Activated T-cell treated with anti-CD3 and anti-CD28 coated beads, Interleukin-2, amount 50 U/mL, for 4 hours (primary cell): ENCODE data around the gene ARPC5L. TPM values are rescaled to one million over a fixed set of nuclear protein-coding genes. Genes with fewer than 3 reads are reported as not detected.

ENCODE experiments used
- ATAC-seq, 2 donors: fragments of 200-7000 bp; cut with Tn5 transposase; one replicate each; pipeline ENCODE4 v1.10.0; 2021
- DNase-seq: peaks from one replicate; pipeline ENCODE4 v3.0.0-alpha.2; 2020
- H3K27me3 Mint-ChIP-seq: one replicate; pipeline ENCODE4 v1.8.0; 2021; ENCODE audit warnings: low read depth, mixed read lengths
- H3K36me3 Mint-ChIP-seq: one replicate; pipeline ENCODE4 v1.8.0; 2022; ENCODE audit warnings: mixed read lengths; ENCODE audit not compliant: insufficient read depth
- H3K4me1 Mint-ChIP-seq: one replicate; pipeline ENCODE4 v1.8.0; 2021; ENCODE audit warnings: low read depth, mixed read lengths
- H3K4me3 Mint-ChIP-seq: one replicate; pipeline ENCODE4 v1.8.0; 2021; ENCODE audit warnings: mild to moderate bottlenecking, moderate library complexity, mixed read lengths
- H3K9me3 Mint-ChIP-seq: one replicate; pipeline ENCODE4 v1.8.0; 2021; ENCODE audit warnings: mixed read lengths
- total RNA-seq, 3 donors: library from RNA; stranded (reverse); gene quantifications; one replicate each; pipeline ENCODE4 v1.2.1, GENCODE V29; 2021

Gene ARPC5L
- total RNA-seq, 3 donors from 2014 or later: 131 to 146 (median 146) TPM

- no peaks in the 10 kb centered on the region for H3K9me3 Mint-ChIP-seq
- peaks cover 51% of the 10 kb centered on the region for H3K4me1 Mint-ChIP-seq
- no peaks in the 10 kb centered on the region for H3K27me3 Mint-ChIP-seq
- peaks cover 29% of the 10 kb centered on the region for H3K36me3 Mint-ChIP-seq
- ATAC-seq (peak; percentile 27 to 35), DNase-seq (peak; percentile 25)
- peak overlapping the region; percentile 97 for H3K4me3 Mint-ChIP-seq
These were observed 7.6 kb downstream of the ARPC5L start for GRCh38 chr9:124869466-124869985.

GRCh38 chr9:124869986-124870560 lies 8.1 kb downstream of the ARPC5L start:
- Mint-ChIP-seq H3K4me3 (peak overlapping the region; percentile 97), H3K9me3 (no peaks in the 10 kb centered on the region), H3K4me1 (peaks cover 56% of the 10 kb centered on the region), H3K27me3 (no peaks in the 10 kb centered on the region), H3K36me3 (peaks cover 34% of the 10 kb centered on the region)
- ATAC-seq (peak; percentile 61 to 62), DNase-seq (peak; percentile 85)

GRCh38 chr9:124870723-124871122 lies 8.8 kb downstream of the ARPC5L start:
- H3K9me3 Mint-ChIP-seq: no peaks in the 10 kb centered on the region
- no peak for DNase-seq
- H3K36me3 Mint-ChIP-seq: peaks cover 37% of the 10 kb centered on the region
- H3K4me3 Mint-ChIP-seq: peak overlapping the region; percentile 97
- peaks cover 59% of the 10 kb centered on the region for H3K4me1 Mint-ChIP-seq
- ATAC-seq: no peak
- H3K27me3 Mint-ChIP-seq: no peaks in the 10 kb centered on the region

- H3K4me1 Mint-ChIP-seq: peaks cover 59% of the 10 kb centered on the region
- no peak for DNase-seq
- H3K9me3 Mint-ChIP-seq: no peaks in the 10 kb centered on the region
- H3K36me3 Mint-ChIP-seq: peaks cover 37% of the 10 kb centered on the region
- ATAC-seq: no peak
- no peaks in the 10 kb centered on the region for H3K27me3 Mint-ChIP-seq
- H3K4me3 Mint-ChIP-seq: peak overlapping the region; percentile 97
These were observed 9.2 kb downstream of the ARPC5L start for GRCh38 chr9:124871156-124871561.

GRCh38 chr9:124873664-124874063 lies 11.7 kb downstream of the ARPC5L start:
- H3K27me3 Mint-ChIP-seq: no peaks in the 10 kb centered on the region
- H3K9me3 Mint-ChIP-seq: no peaks in the 10 kb centered on the region
- peaks cover 52% of the 10 kb centered on the region for H3K4me1 Mint-ChIP-seq
- no peak for ATAC-seq
- DNase-seq: no peak
- H3K4me3 Mint-ChIP-seq: peak overlapping the region; percentile 97
- peaks cover 45% of the 10 kb centered on the region for H3K36me3 Mint-ChIP-seq

GRCh38 chr9:124875501-124875900 lies 13.6 kb downstream of the ARPC5L start:
- no peak for DNase-seq
- H3K36me3 Mint-ChIP-seq: peaks cover 49% of the 10 kb centered on the region
- ATAC-seq: no peak
- H3K4me1 Mint-ChIP-seq: peaks cover 49% of the 10 kb centered on the region
- no peak overlapping the region for H3K4me3 Mint-ChIP-seq
- H3K27me3 Mint-ChIP-seq: no peaks in the 10 kb centered on the region
- H3K9me3 Mint-ChIP-seq: no peaks in the 10 kb centered on the region

- Mint-ChIP-seq H3K27me3 (no peaks in the 10 kb centered on the region), H3K36me3 (peaks cover 41% of the 10 kb centered on the region), H3K4me3 (no peak overlapping the region), H3K9me3 (no peaks in the 10 kb centered on the region), H3K4me1 (peaks cover 32% of the 10 kb centered on the region)
- DNase-seq (no peak), ATAC-seq (no peak)
These were observed 15.3 kb downstream of the ARPC5L start for GRCh38 chr9:124877021-124877782.

DNA sequence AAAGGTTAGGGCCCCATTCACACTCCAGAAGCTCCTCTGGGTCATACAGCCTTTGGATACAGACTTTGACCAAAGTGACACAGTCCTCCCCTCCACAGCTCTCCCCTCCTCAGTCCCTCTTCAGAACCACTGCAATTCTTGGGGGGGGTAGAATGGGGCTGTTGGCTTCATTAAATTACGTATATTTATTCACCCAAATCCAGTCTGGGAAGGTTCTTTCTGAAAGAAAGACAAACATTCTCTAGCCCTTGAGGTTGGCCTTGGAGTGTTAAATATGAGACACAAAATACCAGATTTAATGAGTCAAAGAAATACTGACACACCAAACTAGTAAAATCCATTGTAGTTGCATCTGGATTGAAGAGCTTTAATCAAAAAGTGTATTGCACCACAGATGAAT lies 16.1 kb downstream of the ARPC5L start:
- ATAC-seq: no peak
- H3K4me1 Mint-ChIP-seq: peaks cover 24% of the 10 kb centered on the region
- peaks cover 39% of the 10 kb centered on the region for H3K36me3 Mint-ChIP-seq
- no peak overlapping the region for H3K4me3 Mint-ChIP-seq
- H3K27me3 Mint-ChIP-seq: no peaks in the 10 kb centered on the region
- no peaks in the 10 kb centered on the region for H3K9me3 Mint-ChIP-seq
- no peak for DNase-seq

GRCh38 chr9:124878518-124878917 lies 16.6 kb downstream of the ARPC5L start:
- peaks cover 19% of the 10 kb centered on the region for H3K4me1 Mint-ChIP-seq
- no peaks in the 10 kb centered on the region for H3K27me3 Mint-ChIP-seq
- H3K36me3 Mint-ChIP-seq: peaks cover 34% of the 10 kb centered on the region
- ATAC-seq: no peak
- no peaks in the 10 kb centered on the region for H3K9me3 Mint-ChIP-seq
- no peak for DNase-seq
- H3K4me3 Mint-ChIP-seq: no peak overlapping the region

DNA sequence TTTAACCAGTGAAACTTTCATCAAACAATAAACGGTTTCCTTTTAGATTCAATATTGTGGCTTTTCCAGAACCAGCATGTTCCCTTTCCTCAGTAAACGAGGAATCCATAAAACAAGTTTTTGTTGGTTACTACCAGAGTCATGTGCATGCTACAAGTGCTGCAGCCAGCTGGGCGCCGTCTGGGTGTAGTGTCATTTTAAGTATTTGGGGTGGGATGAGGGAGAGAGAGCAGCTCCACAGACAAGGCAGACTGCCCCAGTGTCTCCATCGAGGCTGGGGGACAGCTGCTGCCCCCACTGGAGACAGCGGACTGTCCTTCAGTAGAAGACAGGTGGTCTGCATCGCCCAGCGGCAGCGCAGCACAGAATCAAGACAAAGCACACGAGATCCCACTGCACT lies 17.3 kb downstream of the ARPC5L start:
- Mint-ChIP-seq H3K27me3 (no peaks in the 10 kb centered on the region), H3K4me3 (no peak overlapping the region), H3K9me3 (no peaks in the 10 kb centered on the region), H3K36me3 (peaks cover 29% of the 10 kb centered on the region), H3K4me1 (peaks cover 12% of the 10 kb centered on the region)
- DNase-seq: no peak
- ATAC-seq: no peak

DNA sequence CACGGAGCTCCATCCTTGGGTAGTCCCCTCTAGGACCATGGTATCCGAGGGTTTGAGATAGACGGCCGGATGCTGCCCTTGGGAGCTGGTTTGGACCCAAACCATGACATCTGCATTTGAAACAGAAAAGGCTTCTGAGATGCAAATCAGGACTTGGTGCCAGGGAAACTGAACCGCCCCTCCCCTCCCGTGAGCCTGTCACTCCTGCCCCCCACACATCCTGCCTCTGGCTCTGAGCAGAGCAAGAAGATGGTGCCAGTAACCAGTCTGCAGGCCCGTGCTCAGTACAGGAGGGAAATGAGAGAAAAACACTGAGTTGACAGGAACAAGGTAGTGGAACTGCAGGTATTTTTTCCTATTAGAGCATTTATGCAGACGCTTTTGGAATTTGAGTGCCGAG lies 18.6 kb downstream of the ARPC5L start:
- ATAC-seq: no peak
- no peak for DNase-seq
- peaks cover 3% of the 10 kb centered on the region for H3K4me1 Mint-ChIP-seq
- peaks cover 25% of the 10 kb centered on the region for H3K36me3 Mint-ChIP-seq
- H3K27me3 Mint-ChIP-seq: no peaks in the 10 kb centered on the region
- H3K9me3 Mint-ChIP-seq: no peaks in the 10 kb centered on the region
- no peak overlapping the region for H3K4me3 Mint-ChIP-seq

GRCh38 chr9:124881138-124881743 lies 19.3 kb downstream of the ARPC5L start:
- Mint-ChIP-seq H3K9me3 (no peaks in the 10 kb centered on the region), H3K36me3 (peaks cover 31% of the 10 kb centered on the region), H3K4me1 (peaks cover 3% of the 10 kb centered on the region), H3K4me3 (no peak overlapping the region), H3K27me3 (no peaks in the 10 kb centered on the region)
- ATAC-seq: no peak
- DNase-seq: no peak

- DNase-seq (no peak), ATAC-seq (no peak)
- H3K4me3 Mint-ChIP-seq: no peak overlapping the region
- H3K4me1 Mint-ChIP-seq: no peaks in the 10 kb centered on the region
- H3K36me3 Mint-ChIP-seq: peaks cover 36% of the 10 kb centered on the region
- H3K27me3 Mint-ChIP-seq: no peaks in the 10 kb centered on the region
- no peaks in the 10 kb centered on the region for H3K9me3 Mint-ChIP-seq
These were observed 20.3 kb downstream of the ARPC5L start for GRCh38 chr9:124882231-124882630.

- no peaks in the 10 kb centered on the region for H3K27me3 Mint-ChIP-seq
- peaks cover 30% of the 10 kb centered on the region for H3K36me3 Mint-ChIP-seq
- no peak for ATAC-seq
- no peak overlapping the region for H3K4me3 Mint-ChIP-seq
- H3K4me1 Mint-ChIP-seq: no peaks in the 10 kb centered on the region
- no peak for DNase-seq
- no peaks in the 10 kb centered on the region for H3K9me3 Mint-ChIP-seq
These were observed 22.4 kb downstream of the ARPC5L start for GRCh38 chr9:124884376-124884775.

DNA sequence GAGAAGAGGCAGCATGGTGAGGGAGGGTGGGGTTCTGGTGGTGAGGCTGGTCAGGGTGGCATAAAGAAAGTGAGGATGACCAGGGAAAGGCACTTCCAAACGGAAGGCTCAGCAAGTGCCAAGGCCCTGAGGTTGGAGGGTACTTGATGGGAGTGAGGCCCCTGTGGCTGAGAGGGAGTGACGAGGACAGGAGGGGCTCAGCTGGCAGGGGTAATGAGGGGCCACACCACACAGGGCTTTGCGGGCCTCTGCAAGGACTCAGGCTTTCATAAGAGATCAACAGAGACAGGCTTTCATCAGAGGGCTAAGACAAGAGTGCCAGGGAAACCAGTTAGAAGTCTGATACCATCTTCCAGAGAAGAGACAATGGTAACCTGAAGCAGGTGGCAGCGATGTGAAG lies 23.6 kb downstream of the ARPC5L start:
- Mint-ChIP-seq H3K4me1 (no peaks in the 10 kb centered on the region), H3K9me3 (no peaks in the 10 kb centered on the region), H3K4me3 (no peak overlapping the region), H3K36me3 (peaks cover 37% of the 10 kb centered on the region), H3K27me3 (no peaks in the 10 kb centered on the region)
- ATAC-seq: no peak
- no peak for DNase-seq
